A673 (cell line): ENCODE data around the gene AGRN.

ENCODE experiments used
- EZH2 ChIP-seq: fragments of 200-600 bp; sonication (generic); IDR thresholded peaks from 2 replicates; pipeline ENCODE4 v1.6.1; 2017; ENCODE audit warnings: borderline replicate concordance, low read depth, mild to moderate bottlenecking, mixed read lengths, antibody characterized with exemption, low read length; ENCODE audit not compliant: poor library complexity, severe bottlenecking
- TF ChIP-seq, protein P1 (sequence below): fragments of 300-800, 200-600 bp; sonication (generic); conservative IDR thresholded peaks from 2 replicates; pipeline ENCODE4 v1.5.1; 2017; ENCODE audit warnings: low read depth, mild to moderate bottlenecking, antibody characterized with exemption, low read length, moderate library complexity, mixed read lengths

DNA sequence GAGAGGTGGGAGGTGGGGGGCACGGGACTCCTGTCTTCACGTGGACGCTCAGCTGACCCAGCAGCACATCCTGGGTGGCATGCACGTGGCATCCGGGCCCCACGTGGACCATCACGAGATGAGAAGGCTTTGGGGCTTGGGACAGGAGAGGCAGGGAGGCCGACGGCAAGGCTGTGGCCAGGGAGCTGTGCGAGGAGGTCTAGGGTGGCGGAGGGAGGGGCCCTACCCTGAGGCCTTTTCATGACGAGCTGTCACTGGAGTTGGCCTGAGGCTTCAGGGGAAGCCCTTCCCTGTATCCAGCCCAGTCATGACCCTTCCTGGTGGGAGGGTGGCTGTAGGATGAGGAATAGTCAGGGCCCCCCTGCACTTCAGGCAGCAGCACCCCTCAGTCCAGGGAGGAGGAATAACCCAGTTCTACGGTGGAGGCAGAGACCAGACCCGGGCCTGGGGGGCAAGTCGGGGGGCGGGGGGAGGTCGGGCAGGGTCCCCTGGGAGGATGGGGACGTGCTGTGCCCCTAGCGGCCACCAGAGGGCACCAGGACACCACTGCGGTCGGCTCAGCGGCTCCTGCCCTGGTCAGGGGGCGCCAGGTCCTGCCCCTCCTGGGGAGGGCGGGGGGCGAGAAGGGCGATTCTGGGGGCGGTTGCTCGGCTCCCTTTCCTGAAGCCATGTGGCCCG lies 36.0 kb upstream of the AGRN start:
- TF ChIP-seq, protein P1, sequence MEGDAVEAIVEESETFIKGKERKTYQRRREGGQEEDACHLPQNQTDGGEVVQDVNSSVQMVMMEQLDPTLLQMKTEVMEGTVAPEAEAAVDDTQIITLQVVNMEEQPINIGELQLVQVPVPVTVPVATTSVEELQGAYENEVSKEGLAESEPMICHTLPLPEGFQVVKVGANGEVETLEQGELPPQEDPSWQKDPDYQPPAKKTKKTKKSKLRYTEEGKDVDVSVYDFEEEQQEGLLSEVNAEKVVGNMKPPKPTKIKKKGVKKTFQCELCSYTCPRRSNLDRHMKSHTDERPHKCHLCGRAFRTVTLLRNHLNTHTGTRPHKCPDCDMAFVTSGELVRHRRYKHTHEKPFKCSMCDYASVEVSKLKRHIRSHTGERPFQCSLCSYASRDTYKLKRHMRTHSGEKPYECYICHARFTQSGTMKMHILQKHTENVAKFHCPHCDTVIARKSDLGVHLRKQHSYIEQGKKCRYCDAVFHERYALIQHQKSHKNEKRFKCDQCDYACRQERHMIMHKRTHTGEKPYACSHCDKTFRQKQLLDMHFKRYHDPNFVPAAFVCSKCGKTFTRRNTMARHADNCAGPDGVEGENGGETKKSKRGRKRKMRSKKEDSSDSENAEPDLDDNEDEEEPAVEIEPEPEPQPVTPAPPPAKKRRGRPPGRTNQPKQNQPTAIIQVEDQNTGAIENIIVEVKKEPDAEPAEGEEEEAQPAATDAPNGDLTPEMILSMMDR: peak; percentile 87
- no peak for TF ChIP-seq EZH2
